ENCODE results near the gene MED12L. TPM values are rescaled to one million over a fixed set of nuclear protein-coding genes. Genes with fewer than 3 reads are reported as not detected.

The MED12L gene
- total and polyA plus RNA-seq, 8 donors = 0.08 to 0.88 (median 0.45) TPM

DNA sequence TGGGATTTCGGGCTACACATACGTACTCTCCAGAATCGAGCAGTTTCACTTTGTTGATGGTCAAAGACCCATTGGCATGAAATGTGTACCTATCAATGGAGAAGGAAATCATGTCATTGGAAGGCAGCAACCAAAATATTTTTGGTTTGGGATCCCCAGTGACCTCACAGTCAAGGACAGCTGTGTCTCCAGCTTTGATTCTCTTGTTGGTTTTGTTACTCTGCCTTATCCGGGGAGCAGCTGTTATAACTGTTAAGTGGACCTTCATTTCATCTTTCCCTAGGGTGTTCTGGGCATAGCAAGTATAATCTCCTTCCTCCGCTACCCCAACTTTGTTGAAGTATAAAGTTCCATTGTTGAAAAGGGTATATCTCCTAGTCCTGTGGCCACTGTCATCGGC, 352.4 kb downstream of the MED12L start:
- Histone ChIP-seq H3K27me3 (no peaks in the 10 kb centered on the region), H3K4me3 (no peak overlapping the region), H3K36me3 (no peaks in the 10 kb centered on the region), H3K4me1 (no peaks in the 10 kb centered on the region), H3K27ac (no peak overlapping the region), H3K9me3 (no peaks in the 10 kb centered on the region)
- intact Hi-C loops (cut with DNase I) = loop anchor here in 1 of 3 donors (5.0 kb wide), 1 partner anchor 404 kb away; no protein-coding TSS in a partner anchor
- TF ChIP-seq, protein P1, sequence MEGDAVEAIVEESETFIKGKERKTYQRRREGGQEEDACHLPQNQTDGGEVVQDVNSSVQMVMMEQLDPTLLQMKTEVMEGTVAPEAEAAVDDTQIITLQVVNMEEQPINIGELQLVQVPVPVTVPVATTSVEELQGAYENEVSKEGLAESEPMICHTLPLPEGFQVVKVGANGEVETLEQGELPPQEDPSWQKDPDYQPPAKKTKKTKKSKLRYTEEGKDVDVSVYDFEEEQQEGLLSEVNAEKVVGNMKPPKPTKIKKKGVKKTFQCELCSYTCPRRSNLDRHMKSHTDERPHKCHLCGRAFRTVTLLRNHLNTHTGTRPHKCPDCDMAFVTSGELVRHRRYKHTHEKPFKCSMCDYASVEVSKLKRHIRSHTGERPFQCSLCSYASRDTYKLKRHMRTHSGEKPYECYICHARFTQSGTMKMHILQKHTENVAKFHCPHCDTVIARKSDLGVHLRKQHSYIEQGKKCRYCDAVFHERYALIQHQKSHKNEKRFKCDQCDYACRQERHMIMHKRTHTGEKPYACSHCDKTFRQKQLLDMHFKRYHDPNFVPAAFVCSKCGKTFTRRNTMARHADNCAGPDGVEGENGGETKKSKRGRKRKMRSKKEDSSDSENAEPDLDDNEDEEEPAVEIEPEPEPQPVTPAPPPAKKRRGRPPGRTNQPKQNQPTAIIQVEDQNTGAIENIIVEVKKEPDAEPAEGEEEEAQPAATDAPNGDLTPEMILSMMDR (IDR thresholded peaks at IDR 0.05) = no peak
- 86 to 91% methylated on average over 6 of the region's 6 CpGs for WGBS, 2 donors
- no peak for ATAC-seq
- no peak for FAIRE-seq
- no peak for DNase-seq

DNA sequence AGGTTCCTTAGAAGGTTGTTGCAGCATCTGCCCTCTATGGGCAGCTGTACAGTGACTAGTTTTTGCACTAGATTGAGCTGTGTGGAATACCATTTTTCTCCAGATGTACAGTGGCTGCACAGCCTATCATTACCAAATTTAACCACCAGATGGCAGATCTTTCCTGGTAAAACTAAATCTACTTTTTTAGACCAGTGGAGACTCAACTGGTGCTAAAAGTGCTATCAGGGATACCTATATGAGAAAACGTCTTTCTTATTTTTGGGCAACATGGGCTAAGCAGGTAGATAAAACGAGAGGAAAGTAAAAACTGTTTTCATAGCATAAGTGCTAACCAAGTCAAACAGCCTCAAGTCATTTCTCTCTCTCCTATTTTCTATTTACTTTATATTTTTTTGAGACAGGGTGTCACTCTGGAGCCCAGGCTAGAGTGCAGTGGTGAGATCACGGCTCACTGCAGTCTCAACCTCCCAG, 354.2 kb downstream of the MED12L start:
- Histone ChIP-seq H3K4me3 (no peak overlapping the region), H3K9me3 (no peaks in the 10 kb centered on the region), H3K27me3 (no peaks in the 10 kb centered on the region), H3K27ac (no peak overlapping the region), H3K36me3 (no peaks in the 10 kb centered on the region), H3K4me1 (no peaks in the 10 kb centered on the region)
- 11 to 13% methylated on average over 3 of the region's 3 CpGs for WGBS, 2 donors
- DNase-seq (peak in 1 of 6 donors; percentile 44), ATAC-seq (peak; percentile 89 to 96 (median 94)), FAIRE-seq (peak; percentile 53)
- intact Hi-C loops (cut with DNase I) = loop anchor here in 1 of 3 donors (5.0 kb wide), 1 partner anchor 403 kb away; no protein-coding TSS in a partner anchor
- TF ChIP-seq, protein P1 (IDR thresholded peaks at IDR 0.05) = peak; percentile 65 to 85 (median 74)

DNA sequence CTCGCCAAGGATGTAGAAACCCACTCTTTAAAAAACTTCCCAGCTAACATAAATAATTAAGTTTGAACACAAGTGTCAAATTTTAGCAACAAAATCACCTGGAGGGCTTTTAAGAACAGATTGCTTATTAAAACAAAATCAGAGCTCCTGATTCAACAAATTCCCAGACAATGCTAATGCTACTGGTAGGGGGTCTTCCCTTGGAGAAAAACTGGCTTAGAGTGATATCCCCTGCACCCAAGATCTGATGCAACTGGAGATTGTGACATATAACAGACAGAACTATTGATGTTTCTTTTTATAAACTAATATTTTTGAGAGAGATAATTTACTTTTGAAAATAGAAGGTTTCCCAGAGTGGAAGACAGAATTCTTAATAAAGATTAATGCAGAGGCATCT, 355.5 kb downstream of the MED12L start:
- FAIRE-seq = no peak
- DNase-seq = no peak
- no peak for ATAC-seq
- H3K27me3 ChIP-seq = no peaks in the 10 kb centered on the region
- H3K9me3 ChIP-seq = no peaks in the 10 kb centered on the region
- intact Hi-C loops (cut with DNase I) = no loop called here
- H3K4me1 ChIP-seq = no peaks in the 10 kb centered on the region
- H3K4me3 ChIP-seq = no peak overlapping the region
- H3K27ac ChIP-seq = no peak overlapping the region
- 89 to 91% methylated on average over 1 of the region's 1 CpG for WGBS, 2 donors
- H3K36me3 ChIP-seq = no peaks in the 10 kb centered on the region
- TF ChIP-seq, protein P1 (IDR thresholded peaks at IDR 0.05) = no peak

DNA sequence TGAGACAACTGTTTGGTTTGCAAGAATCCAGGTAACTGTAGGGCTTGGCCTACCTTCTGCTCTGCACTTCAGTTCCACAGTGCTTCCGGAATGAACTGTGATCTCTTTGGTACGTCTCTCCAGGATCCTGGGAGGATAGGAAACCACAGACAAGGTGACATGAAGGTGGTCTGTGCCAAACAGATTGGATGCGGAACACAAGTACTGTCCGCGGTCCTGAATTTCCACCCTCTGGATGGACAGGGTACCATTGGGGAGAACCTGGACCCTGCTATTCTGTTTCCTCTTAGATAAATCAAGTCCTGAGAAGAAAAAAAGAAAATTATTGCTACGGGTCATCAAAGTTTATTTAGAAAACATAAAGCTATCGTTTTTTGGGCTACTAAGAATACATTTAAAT, 358.1 kb downstream of the MED12L start:
- H3K4me3 ChIP-seq = no peak overlapping the region
- H3K27ac ChIP-seq = no peak overlapping the region
- FAIRE-seq (no peak), ATAC-seq (no peak), DNase-seq (no peak)
- intact Hi-C loops (cut with DNase I) = no loop called here
- H3K36me3 ChIP-seq = no peaks in the 10 kb centered on the region
- H3K9me3 ChIP-seq = no peaks in the 10 kb centered on the region
- TF ChIP-seq, protein P1 (IDR thresholded peaks at IDR 0.05) = no peak
- H3K27me3 ChIP-seq = no peaks in the 10 kb centered on the region
- WGBS, 2 donors = 71 to 79% methylated on average over 7 of the region's 7 CpGs
- H3K4me1 ChIP-seq = no peaks in the 10 kb centered on the region

GRCh38 chr3:151445273-151446001, 360.0 kb downstream of the MED12L start:
- FAIRE-seq (no peak), DNase-seq (no peak), ATAC-seq (peak in 1 of 4 donors; percentile 66)
- intact Hi-C loops (cut with DNase I) = loop anchor here in 1 of 3 donors (5.0 kb wide), 1 partner anchor 387 kb away; no protein-coding TSS in a partner anchor
- WGBS, 2 donors = 81 to 89% methylated on average over 5 of the region's 5 CpGs
- H3K4me3 ChIP-seq = no peak overlapping the region
- no peaks in the 10 kb centered on the region for H3K9me3 ChIP-seq
- no peaks in the 10 kb centered on the region for H3K27me3 ChIP-seq
- H3K4me1 ChIP-seq = no peaks in the 10 kb centered on the region
- H3K27ac ChIP-seq = no peak overlapping the region
- no peaks in the 10 kb centered on the region for H3K36me3 ChIP-seq
- TF ChIP-seq, protein P1 (IDR thresholded peaks at IDR 0.05) = no peak
